SU-DHL-6 (cell line): ENCODE measurements around the gene RIOX2.

Experiments
- H2AFZ ChIP-seq: fragments of 200-600 bp; sonication (generic); 2 replicates; pipeline ENCODE4 v1.6.1; 2014; ENCODE audit warnings: low read depth, mild to moderate bottlenecking, moderate library complexity, mixed read lengths, antibody characterized with exemption, low read length; ENCODE audit not compliant: severe bottlenecking
- H3F3A ChIP-seq: fragments of 200-600 bp; shearing (Covaris generic); 2 replicates; pipeline ENCODE4 v1.6.0; 2016; ENCODE audit warnings: antibody characterized with exemption, mild to moderate bottlenecking; ENCODE audit not compliant: insufficient read depth
- H3K27ac ChIP-seq: fragments of 200-600 bp; sonication (generic); 2 replicates; pipeline ENCODE4 v1.5.1; 2016; ENCODE audit warnings: low read depth, mild to moderate bottlenecking, low read length, moderate library complexity, mixed read lengths
- H3K27me3 ChIP-seq: fragments of 200-600 bp; sonication (generic), shearing (Covaris generic); 2 replicates; pipeline ENCODE4 v1.6.0; 2014; ENCODE audit warnings: mild to moderate bottlenecking, low read length
- H3K36me3 ChIP-seq: fragments of 200-600 bp; sonication (generic); 2 replicates; pipeline ENCODE4 v1.6.1; 2014; ENCODE audit warnings: mild to moderate bottlenecking, low read length, mixed read lengths
- H3K4me2 ChIP-seq: fragments of 300-600, 200-600 bp; shearing (Covaris generic), sonication (generic); 2 replicates; pipeline ENCODE4 v1.6.0; 2014; ENCODE audit warnings: low read length, low read depth, mild to moderate bottlenecking; ENCODE audit not compliant: poor library complexity, severe bottlenecking
- H3K4me3 ChIP-seq: fragments of 200-600 bp; sonication (generic); 2 replicates; pipeline ENCODE4 v1.5.1; 2014; ENCODE audit warnings: antibody characterized with exemption, low read length, mild to moderate bottlenecking, mixed read lengths; ENCODE audit not compliant: insufficient read depth, poor library complexity, severe bottlenecking
- H3K79me2 ChIP-seq: fragments of 200-600 bp; sonication (generic); 2 replicates; pipeline ENCODE4 v1.6.1; 2014; ENCODE audit warnings: mild to moderate bottlenecking, low read length, moderate library complexity; ENCODE audit not compliant: insufficient read depth
- H3K9ac ChIP-seq: fragments of 200-600 bp; sonication (generic); 2 replicates; pipeline ENCODE4 v1.7.0; 2014; ENCODE audit warnings: mild to moderate bottlenecking, low read length
- H3K9me2 ChIP-seq: fragments of 200-600 bp; sonication (generic); replicated peaks from 2 replicates; pipeline ENCODE4 v1.6.1; 2014; ENCODE audit warnings: low read length; ENCODE audit not compliant: insufficient read depth
- H3K9me3 ChIP-seq: fragments of 200-600 bp; sonication (generic); 2 replicates; pipeline ENCODE4 v1.6.1; 2014; ENCODE audit warnings: low read length, mixed read lengths; ENCODE audit not compliant: insufficient read depth
- H4K20me1 ChIP-seq: fragments of 200-600 bp; sonication (generic); 2 replicates; pipeline ENCODE4 v1.6.1; 2014; ENCODE audit warnings: low read depth, mild to moderate bottlenecking, antibody characterized with exemption, low read length, moderate library complexity, mixed read lengths
- CTCF ChIP-seq: fragments of 200-600 bp; sonication (generic); IDR thresholded peaks from one replicate; pipeline ENCODE4 v1.5.1; 2017; ENCODE audit warnings: antibody characterized with exemption, mild to moderate bottlenecking, low read length, moderate library complexity; ENCODE audit not compliant: insufficient read depth, poor library complexity, severe bottlenecking
- EZH2phosphoT487 ChIP-seq: fragments of 200-600 bp; sonication (generic), shearing (Covaris generic); conservative IDR thresholded peaks from 2 replicates; pipeline ENCODE4 v1.6.1; 2018; ENCODE audit warnings: mild to moderate bottlenecking, antibody characterized with exemption, low read length, moderate library complexity, mixed read lengths

Gene RIOX2

GRCh38 chr3:97974996-97975395, 2.8 kb upstream of the RIOX2 start:
- Histone ChIP-seq H3K9me3 (no peaks in the 10 kb centered on the region), H3K79me2 (peaks cover 18% of the 10 kb centered on the region), H3K36me3 (no peaks in the 10 kb centered on the region), H3K27ac (no peak overlapping the region), H3K4me3 (no peak overlapping the region), H3F3A (peaks cover 9% of the 10 kb centered on the region; the same call in 1 of the 2 replicates), H3K9me2 (no peaks in the 10 kb centered on the region), H3K27me3 (no peaks in the 10 kb centered on the region), H4K20me1 (no peaks in the 10 kb centered on the region), H3K9ac (no peak overlapping the region), H2AFZ (no peak overlapping the region), H3K4me2 (no peak overlapping the region)
- TF ChIP-seq EZH2phosphoT487 (no peak), CTCF (no peak)

- H3K4me2 ChIP-seq: peak overlapping the region; percentile 75
- H2AFZ ChIP-seq: peak overlapping the region; percentile 76
- H3K4me3 ChIP-seq: no peak overlapping the region
- H3K9me3 ChIP-seq: no peaks in the 10 kb centered on the region
- TF ChIP-seq EZH2phosphoT487: no peak
- TF ChIP-seq CTCF: no peak
- H3F3A ChIP-seq: peaks cover 9% of the 10 kb centered on the region; the same call in 1 of the 2 replicates
- H3K27me3 ChIP-seq: no peaks in the 10 kb centered on the region
- H3K9me2 ChIP-seq: no peaks in the 10 kb centered on the region
- H3K9ac ChIP-seq: peak overlapping the region; percentile 55; the same call in 1 of the 2 replicates
- no peaks in the 10 kb centered on the region for H3K36me3 ChIP-seq
- H3K79me2 ChIP-seq: peaks cover 38% of the 10 kb centered on the region
- H4K20me1 ChIP-seq: no peaks in the 10 kb centered on the region
- no peak overlapping the region for H3K27ac ChIP-seq
Measured at GRCh38 chr3:97972976-97973375, 745 bp upstream of the RIOX2 start.

GRCh38 chr3:97970956-97971620, 1.1 kb downstream of the RIOX2 start:
- H3K9ac ChIP-seq: peak overlapping the region; percentile 55
- peak overlapping the region; percentile 75 for H3K4me2 ChIP-seq
- H3K27ac ChIP-seq: peak overlapping the region; percentile 46
- no peaks in the 10 kb centered on the region for H4K20me1 ChIP-seq
- TF ChIP-seq CTCF: no peak
- TF ChIP-seq EZH2phosphoT487: no peak
- no peaks in the 10 kb centered on the region for H3K9me2 ChIP-seq
- H3K4me3 ChIP-seq: peak overlapping the region; percentile 43
- peaks cover 56% of the 10 kb centered on the region for H3K79me2 ChIP-seq
- no peaks in the 10 kb centered on the region; the same call in 1 of the 2 replicates for H3K36me3 ChIP-seq
- peaks cover 9% of the 10 kb centered on the region; the same call in 1 of the 2 replicates for H3F3A ChIP-seq
- H3K27me3 ChIP-seq: no peaks in the 10 kb centered on the region
- peak overlapping the region; percentile 0 for H2AFZ ChIP-seq
- no peaks in the 10 kb centered on the region for H3K9me3 ChIP-seq
